ENCODE measurements around the gene LRFN4.

LRFN4 gene

GRCh38 chr11:66854231-66854661, 2.6 kb upstream of the LRFN4 start:
- H3K27ac ChIP-seq: no peak overlapping the region
- no peak for TF ChIP-seq CTCF (IDR thresholded peaks at IDR 0.05)
- no peak for TF ChIP-seq ZFX (IDR thresholded peaks at IDR 0.05; ENCODE audit: borderline replicate concordance)

DNA sequence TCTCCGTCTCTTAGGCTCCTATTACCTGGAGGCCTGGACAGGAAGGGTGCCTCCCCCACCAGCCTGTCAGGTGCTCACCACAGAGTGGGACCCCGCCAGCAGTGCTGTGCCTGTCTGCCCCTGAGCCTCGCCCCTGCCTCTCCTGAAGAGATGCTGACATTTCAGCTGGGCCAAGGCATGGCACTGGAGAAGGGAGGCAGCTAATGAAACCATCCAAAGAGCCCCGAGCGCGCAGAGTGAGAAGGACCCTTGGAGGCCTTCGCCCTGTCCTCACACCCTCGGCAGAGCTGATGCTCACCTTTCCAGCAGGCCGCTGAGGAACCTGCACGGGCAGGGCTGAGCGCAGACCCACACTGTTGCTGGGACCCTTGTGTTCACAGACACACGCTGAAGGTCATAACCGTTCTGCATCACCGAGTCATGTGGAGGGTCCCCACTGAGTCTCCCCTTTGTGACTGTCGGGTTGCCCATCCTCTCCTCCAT, 2.1 kb upstream of the LRFN4 start:
- peak overlapping the region; percentile 78; the same call in 1 of the 2 replicates for H3K27ac ChIP-seq
- TF ChIP-seq CTCF (IDR thresholded peaks at IDR 0.05) (no peak), ZFX (IDR thresholded peaks at IDR 0.05; ENCODE audit: borderline replicate concordance) (no peak)

DNA sequence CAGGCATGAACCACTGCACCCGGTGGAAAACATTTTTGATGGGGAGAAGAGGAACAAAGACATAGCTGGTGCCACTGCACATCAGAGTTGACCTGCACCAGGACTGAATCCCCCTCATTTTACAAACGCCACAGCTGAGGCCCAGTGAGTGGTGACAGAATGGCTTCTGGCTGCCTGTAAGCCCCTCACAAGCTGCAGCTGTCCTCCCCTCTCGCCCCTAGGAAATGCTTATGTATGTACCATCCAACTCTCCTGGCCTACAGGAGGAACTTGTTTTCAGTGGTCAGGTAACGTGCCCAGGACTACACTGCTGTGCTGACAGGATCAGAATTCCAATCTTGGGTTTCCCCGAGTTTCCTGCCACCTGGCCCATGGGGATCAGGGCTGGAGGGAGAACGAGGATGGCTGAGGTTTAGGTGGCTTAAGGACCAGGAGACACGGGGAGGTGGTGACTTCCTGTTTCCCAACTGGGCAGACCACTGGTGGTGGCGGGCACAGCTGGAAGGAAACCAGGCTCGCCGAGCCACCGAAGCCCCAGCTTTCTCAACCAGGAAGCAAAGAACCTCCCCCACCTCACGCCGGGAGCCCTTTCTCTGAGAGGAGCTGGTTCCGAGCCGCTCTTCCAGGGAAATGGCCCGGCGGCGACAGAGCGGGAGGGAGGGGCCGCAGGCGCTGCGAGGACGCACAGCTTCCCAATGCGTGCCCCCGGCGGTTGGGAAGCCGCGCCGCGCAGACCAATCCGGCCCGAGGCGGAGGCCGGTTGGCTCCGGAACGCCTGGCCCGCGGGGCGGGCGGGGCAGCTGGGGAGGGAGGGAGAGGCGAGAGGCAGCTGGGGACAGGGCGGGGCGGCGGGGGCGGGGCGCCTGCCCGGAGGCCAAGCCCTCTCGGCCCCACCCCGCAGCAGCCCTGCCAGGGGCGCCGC, 1.0 kb upstream of the LRFN4 start:
- TF ChIP-seq ZFX (IDR thresholded peaks at IDR 0.05; ENCODE audit: borderline replicate concordance): no peak
- no peak for TF ChIP-seq CTCF (IDR thresholded peaks at IDR 0.05)
- H3K27ac ChIP-seq: peak overlapping the region; percentile 78

DNA sequence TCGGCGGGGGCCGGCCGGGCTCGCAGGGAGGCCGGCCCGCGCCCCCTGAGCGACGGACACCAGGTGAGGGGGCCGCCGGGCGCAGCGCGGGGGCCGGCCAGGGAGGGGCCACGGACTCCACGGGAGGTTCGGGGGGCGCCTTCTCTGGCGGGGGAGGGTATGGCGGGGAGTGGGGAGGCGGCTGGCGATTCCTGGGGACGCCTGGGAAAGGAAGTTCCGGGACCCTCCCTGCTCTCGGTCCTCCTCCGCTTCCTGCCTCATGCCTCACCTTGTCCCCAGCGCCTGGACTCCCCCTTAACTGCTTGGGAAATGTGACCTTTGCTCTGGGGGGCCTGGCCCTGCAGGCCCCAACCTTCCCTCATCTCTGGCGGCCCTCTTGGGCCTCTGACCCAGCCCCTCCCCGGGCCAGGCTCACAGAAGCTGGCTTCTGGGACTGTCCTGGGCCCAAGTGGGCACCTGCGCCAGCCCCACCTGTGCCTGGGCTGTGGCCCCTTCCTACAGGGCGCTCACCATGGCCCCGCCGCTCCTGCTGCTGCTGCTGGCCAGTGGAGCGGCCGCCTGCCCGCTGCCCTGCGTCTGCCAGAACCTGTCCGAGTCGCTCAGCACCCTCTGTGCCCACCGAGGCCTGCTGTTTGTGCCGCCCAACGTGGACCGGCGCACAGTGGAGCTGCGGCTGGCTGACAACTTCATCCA, 516 bp downstream of the LRFN4 start:
- TF ChIP-seq ZFX (IDR thresholded peaks at IDR 0.05; ENCODE audit: borderline replicate concordance): no peak
- no peak for TF ChIP-seq CTCF (IDR thresholded peaks at IDR 0.05)
- H3K27ac ChIP-seq: peak overlapping the region; percentile 78

- TF ChIP-seq CTCF (IDR thresholded peaks at IDR 0.05): no peak
- TF ChIP-seq ZFX (IDR thresholded peaks at IDR 0.05; ENCODE audit: borderline replicate concordance): no peak
- no peak overlapping the region for H3K27ac ChIP-seq
These were observed 992 bp downstream of the LRFN4 start for GRCh38 chr11:66857927-66858185.

GRCh38 chr11:66858186-66858938, 1.5 kb downstream of the LRFN4 start:
- TF ChIP-seq CTCF (IDR thresholded peaks at IDR 0.05) (no peak), ZFX (IDR thresholded peaks at IDR 0.05; ENCODE audit: borderline replicate concordance) (no peak)
- no peak overlapping the region for H3K27ac ChIP-seq
